CD4-positive, alpha-beta T cell treated with Interleukin-17A for 4 hours (primary cell): ENCODE data around the gene GTF2H4.
"Not testable (repeated sequence)": the region's sequence is repeated elsewhere in the genome, so short reads cannot be mapped to it uniquely, and the experiment has no call there.

Experiments used
- DNase-seq: peaks from one replicate; pipeline ENCODE4 v3.0.0-alpha.2; 2020; ENCODE audit warnings: mixed read lengths

GTF2H4 gene

DNA sequence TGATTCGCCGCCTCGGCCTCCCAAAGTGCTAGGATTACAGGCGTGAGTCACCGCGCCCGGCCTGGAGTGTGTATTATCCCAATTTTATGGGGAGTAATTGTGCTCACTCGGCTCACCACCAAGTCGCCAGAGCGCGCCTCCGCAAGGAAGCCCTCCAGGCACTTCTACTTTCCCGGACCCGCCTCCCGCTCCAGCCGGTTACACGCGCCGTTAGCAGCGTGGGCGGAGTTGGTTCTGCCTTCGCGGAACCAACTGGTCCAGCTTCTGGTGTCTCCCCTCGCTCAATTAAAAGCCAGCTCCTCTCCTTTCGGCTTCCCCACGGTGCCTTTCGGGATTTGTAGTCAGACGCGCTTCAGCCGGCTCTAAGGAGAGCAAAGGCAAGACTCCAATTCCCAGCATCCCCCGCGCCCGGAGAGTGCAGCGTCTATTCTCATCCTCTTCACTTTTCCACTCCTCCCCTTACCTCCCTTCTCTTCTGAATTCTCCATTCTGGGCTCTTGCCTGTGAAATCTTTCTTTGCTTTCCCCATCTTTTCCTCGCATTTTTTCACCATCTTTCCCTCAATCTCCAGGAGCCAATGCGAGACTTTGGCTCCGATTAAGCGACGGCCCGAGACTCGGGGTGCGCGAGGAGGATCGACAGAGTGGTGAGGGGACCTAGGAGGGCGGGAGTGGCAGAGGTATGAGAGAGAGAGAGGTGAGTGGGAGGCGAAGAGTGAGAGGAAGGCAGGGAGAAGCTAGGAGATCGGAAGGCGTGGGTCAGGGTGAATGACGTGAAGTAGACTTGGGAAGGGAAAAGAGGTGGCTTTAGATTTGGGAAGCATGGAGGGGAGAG lies at the start of gene GTF2H4:
GTF2H4 (plus strand) TSS at position 450 of the 834 bp plus-strand sequence.
- peak; percentile 95 for DNase-seq

DNA sequence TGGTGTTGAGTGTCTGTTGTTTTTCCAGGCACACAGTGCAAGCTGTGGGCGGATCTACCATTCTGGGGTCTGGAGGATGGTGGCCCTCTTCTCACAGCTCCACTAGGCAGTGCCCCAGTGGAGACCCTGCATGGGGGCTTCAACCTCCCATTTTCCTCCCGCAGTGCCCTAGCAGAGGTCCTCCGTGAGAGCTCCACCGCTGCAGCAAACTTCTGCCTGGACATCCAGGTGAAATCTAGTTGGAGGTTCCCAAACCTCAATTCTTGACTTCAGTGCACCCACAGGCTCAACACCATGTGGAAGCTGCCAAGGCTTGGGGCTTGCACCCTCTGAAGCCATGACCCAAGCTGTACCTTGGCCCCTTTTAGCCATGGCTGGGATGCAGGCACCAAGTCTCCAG lies 48.3 kb upstream of the GTF2H4 start:
- DNase-seq, result not testable (repeated sequence)

DNA sequence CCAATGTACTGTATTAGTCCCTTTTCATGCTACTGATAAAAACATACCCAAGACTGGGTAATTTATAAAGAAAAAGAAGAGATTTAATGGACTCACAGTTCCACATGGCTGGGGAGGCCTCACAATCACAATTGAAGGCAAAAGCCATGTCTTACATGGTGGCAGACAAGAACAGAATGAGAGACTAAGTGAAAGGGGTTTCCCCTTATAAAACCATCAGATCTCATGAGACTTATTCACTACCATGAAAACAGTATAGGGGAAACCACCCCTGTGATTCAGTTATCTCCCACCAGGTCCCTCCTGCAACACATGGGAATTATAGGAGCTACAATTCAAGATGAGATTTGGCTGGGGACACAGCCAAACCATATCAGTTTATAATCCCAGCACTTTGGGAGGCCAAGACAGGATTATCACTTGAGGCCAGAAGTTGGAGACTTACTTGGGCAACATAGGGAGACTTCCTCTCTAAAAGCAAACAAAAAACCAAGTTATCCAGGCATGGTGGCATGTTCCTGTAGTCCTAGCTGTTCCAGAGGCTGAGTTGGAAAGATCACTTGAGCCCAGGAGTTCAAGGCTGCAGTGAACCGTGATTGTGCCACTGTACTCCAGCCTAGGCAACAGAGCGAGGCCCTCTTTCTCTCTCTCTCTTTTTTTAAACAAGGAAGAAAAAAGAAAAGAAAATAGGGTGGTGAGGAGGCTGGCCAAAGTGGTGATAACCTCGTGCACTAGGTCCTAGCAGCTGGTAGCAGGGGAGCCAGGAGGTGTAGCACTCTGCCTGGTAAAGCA lies 46.6 kb upstream of the GTF2H4 start:
- DNase-seq, result no peak

DNA sequence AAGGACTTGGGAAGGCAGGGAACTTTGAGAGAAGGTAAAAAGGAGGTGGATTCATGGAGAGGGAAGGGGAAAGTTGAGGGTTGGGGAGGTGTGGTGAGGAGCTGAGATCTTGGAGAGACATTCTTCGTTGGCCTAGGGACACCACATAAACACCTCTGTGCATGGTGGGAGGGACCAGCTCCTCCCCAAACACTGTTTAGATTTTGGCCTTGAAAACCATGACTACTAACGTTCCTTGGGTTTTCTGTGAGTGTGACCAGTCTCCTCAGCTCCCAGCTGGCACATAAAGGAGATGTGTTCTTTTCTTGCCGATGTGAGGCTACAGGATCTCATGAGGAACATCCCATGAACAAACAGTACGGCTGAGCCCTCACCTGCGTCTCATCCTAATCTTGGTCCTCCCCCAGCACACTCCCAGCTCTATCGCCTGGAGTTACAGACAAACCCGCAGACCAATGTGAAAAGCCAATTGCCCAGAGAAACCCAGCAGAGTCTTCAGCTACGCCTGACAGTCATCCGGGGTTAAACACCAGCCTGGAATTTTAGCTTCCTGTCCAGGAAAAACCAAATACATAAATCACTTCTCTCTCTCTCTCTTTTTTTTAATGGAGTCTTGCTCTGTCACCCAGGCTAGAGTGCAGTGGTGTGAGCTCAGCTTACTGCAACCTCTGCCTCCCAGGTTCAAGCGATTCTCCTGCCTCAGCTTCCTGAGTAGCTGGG lies 45.7 kb upstream of the GTF2H4 start:
- no peak for DNase-seq

DNA sequence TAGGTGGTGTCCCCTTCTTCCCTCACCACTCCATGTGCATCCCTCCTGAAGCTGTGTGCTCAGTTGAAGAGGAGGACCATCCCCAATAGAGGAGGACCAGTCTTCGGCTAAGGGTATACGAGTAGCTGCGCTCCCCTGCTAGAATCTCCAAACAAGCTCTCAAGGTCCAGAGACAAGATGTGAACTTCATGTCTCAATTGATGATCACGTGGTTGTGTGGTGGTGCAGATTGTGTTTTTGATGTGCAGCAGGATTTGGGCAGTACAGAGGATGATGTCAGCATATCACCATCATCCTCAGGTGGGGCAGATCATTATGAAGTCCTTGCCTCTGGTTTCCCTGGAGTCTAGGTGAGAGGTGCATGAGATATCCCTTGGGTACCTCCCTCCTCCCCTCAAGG lies 43.7 kb upstream of the GTF2H4 start:
- DNase-seq, result no peak

DNA sequence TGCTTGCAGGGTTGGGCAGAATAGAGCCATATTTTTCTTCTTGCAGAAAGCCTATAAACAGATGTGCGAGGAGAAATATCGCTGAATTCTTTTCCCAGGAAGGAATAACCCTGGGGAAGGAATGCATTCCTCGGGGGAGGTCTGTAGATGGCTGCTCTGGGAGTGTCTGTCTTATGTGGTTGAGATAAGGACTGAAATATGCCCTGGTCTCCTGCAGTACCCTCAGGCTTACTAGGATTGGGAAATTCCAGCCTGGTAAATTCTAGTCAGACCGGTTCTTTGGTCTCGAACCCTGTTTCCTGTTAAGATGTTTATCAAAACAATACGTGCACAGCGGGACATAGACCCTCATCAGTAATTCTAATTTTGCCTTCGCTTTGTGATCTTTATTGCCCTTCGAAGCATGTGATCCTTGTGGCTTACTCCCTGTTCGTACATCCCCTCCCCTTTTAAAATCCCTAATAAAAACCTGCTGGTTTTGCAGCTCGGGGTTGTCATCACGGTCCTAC lies 38.7 kb upstream of the GTF2H4 start:
- not testable (repeated sequence) for DNase-seq

DNA sequence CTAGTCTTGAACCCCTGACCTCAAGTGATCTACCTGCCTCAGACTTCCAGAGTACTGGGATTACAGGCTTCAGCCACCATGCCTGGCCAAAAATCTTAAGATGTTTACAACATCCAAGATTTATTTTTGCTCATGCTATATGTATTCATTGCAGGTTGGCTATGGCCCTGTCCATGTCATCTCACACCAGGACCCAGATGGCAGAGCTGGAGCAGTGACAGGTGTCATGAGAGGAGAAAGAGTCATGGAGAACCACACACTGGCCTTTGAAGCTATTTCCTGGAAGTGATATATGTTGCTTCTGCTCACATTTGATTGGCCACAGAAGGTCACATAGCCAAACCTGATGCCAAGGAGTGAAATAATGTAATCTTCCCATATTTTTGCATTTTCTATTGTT lies 37.5 kb upstream of the GTF2H4 start:
- no peak for DNase-seq

DNA sequence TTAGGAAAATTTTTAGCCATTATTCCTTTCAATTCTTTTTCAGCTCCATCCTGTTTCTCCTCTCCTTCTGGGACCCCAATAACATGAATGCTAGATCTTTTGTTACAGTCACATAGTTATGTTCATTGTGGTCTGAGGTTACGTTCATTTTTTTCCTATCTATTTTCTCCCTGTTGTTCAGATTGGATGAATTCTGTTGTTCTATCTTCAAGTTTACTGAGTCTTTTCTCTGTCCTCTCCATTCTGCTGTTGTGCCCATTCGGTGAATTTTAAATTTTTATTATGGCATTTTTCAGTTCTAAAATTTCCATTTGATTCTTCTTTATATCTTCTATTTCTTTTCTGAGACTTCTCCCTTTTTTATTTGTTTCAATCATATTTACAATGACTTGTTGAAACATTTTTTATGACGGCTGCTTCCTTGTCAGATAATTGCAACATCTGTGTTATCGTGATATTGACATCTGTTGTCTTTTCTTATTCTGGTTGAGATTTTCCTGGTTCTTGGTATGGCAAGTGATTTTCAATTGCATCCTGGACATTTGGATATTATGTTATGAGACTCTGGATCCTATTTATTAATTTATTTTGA lies 36.3 kb upstream of the GTF2H4 start:
- DNase-seq, result no peak

DNA sequence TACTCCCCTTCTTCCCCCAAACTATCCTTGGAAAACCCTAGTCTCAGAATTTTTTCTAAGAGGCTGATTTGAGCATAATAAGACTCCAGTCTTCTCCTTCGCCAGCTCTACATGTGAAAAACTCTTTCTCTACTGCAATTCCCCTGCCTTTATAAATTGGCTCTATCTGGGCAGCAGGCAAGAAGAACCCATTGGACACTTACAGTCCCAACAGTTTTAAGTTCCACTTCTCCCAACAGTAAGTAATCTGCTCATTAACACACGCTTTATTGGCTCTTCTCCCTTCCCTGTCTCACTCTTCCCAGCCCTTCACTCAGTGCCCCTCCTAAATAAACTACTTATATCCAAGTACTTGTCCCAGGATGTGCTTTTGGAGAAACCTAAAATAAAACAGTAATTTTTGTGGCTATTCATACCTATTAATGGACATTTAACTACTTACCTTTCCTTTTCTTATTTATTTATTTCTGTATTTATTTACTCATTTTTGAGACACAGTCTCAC lies 34.8 kb upstream of the GTF2H4 start:
- DNase-seq, result no peak

DNA sequence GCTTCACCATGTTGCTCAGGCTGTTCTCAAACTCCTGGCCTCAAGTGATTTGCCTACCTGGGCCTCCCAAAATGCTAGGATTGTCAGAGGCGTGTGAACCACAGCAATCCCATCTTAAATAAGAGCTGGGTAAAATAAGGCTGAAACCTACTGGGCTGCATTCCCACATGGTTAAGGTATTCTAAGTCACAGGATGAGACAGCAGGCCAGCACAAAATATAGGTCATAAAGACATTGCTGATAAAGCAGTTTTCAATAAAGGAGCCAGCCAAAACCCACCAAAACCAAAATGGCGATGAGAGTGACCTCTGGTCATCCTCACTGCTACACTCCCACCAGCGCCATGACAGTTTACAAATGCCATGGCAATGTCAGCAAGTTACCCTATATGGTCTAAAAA lies 34.2 kb upstream of the GTF2H4 start:
- not testable (repeated sequence) for DNase-seq

DNA sequence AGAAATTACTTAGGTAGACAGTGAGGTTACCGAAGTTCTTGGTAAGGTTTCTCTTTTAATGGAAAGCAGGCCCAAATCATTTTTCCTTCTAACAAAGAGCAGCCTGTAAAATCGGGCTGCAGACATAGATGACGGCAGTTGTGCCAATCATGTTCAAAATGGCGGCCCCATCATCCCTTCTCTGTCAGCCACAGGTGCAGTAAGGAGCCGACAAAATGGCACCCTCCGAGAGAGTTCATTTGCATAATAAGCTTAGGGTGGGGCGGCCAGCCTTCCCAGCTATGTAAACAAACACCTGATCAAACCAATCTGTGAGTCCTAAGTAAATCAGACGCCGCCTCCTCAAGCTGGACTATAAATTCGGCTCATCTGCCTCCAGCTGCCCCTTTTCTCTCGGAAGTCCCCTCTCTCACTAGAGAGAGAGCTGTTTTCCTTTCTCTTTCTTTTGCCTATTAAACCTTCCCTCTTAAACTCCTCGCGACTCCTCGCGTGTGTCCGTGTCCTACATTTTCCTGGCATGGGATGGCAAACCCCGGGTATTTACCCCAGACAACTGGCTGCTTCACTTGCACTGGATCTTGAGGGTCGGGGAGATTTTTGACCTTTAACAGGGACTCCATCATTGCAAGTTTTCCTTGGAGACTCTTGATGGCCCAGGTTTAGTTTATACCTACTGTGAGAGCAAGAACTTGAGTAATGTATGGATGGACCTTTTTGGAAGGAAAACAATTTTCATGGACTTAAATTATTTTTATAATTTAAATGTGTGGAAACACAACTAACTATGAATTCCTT lies 32.6 kb upstream of the GTF2H4 start:
- DNase-seq, result no peak

DNA sequence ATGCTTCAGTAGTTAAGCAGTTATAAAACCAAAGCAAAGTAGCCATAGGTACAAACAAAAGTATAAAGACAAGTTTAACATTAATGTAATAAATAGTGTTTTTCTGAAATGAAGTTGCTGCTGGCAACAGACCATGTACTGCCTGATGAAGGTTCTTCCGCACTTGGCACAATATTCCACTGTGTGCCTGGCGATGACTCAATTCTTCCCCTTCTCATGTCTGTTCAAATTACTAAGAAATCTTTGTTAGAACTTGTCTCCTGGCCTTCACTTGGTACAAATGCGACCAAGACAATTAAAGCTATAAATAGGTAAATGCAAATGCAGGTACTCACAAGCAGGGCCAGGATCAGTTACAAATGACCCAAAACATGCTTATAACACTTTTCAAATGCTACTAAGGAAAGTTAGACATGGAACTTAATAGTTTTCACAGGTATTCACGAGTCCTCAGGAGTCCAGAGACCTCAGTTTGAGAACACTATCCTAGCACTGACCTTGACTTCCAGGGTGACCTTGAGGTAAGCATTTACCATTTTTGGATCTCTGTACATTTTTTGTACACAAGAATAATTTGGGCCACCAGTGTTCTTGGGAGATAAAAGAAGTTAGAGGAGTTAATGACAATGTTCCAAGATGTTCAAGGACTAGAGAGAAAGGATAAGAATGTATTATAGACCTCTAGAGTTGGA lies 31.8 kb upstream of the GTF2H4 start:
- DNase-seq, result no peak

DNA sequence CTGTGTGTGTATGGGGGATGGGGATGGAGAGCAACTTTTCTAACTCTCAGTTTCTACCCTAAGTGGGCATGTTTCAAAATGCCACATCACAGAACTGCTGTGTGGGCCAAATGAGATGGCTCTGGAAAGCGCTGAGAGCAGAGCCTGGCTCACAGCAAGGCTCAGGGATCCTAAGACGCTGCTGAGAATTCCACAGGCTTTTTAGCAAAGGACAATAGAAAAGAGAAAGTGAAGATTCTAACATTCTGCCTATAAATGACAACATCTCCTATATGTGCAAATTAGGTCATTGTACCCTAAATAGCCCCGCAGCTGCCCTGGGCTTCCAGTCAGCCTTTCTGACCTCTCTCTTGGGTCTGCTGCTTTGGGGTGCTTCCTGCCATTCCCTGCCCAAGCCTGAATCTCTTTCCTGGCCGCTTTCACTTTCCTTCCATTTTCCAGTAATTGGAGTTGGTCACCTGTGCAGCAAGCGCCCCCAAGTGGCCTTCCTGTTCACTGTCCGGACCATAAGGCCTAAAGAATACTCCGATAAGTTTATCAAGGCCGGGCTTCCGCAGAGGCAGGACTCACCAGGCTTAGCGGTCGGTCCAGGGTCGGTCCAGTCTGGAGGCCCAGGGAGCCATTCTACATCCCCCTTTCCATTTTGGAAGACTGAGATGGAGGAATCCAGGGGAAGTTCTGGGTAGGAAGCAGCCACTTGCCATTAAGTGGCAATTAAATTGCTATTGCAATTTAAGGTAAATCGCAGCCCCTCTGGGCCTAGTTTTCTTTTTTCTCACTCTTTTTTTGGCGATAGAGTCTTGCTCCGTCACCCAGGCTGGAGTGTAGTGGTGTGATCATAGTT lies 30.4 kb upstream of the GTF2H4 start:
- peak; percentile 87 for DNase-seq

DNA sequence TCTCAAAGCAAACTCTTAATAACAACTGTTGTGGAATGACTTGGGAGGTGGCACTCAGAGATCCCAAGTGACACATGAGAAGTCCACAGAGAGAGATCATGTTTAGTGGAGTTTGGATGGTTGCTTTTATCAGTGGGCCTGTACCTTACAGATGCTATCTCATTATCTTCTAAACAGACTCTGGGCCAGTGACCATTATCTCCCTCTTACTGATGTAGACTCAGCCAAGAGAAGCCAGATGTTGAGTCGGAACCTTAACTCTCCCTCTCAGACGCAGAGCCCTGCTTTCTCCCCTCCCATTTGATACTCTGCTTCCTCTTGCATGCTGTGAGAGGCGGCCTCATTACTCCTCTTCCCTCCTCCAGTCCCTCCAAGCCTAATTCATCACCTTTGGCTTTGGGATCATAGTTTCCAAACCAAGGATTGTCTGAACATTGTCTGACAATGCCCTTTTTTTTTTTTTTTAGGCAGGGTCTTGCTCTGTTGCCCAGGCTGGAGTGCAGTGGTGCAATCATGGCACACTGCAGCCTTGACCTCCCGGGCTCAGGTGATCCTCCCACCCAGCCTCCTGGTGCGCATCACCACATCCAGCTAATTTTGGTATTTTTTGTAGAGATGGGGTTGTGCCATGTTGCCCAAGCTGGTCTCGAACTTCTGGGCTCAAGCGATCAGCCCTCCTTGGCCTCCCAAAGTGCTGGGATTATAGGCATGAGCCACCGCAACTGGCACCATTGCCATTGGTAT lies 28.2 kb upstream of the GTF2H4 start:
- no peak for DNase-seq

DNA sequence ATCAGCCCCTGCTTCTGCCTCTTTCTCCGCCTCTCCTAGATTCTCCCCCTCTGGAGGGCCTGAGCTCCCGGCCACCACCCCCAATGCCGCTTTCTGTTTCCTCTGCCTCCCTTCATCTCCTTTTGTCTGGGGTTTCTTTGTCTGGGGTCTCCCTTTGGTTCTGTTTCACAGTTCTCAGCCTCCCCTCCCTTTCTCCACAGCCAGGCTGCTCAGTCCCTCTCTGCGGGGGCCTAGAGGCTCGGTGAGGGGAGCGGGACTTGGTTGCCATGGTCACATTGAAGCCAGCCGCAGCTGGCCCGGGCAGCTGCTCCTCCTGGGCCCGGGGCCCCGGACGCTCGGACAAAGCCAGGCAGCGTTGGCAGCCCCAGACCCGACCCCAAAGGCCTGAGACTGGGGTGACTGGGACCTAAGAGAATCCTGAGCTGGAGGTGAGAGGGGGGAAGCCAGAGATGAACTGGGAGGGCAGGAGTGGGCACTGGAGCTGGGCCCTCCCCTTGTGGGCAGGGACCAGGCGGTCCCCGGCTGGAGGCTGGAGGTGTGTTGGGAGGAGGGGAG lies 27.2 kb upstream of the GTF2H4 start:
- no peak for DNase-seq

DNA sequence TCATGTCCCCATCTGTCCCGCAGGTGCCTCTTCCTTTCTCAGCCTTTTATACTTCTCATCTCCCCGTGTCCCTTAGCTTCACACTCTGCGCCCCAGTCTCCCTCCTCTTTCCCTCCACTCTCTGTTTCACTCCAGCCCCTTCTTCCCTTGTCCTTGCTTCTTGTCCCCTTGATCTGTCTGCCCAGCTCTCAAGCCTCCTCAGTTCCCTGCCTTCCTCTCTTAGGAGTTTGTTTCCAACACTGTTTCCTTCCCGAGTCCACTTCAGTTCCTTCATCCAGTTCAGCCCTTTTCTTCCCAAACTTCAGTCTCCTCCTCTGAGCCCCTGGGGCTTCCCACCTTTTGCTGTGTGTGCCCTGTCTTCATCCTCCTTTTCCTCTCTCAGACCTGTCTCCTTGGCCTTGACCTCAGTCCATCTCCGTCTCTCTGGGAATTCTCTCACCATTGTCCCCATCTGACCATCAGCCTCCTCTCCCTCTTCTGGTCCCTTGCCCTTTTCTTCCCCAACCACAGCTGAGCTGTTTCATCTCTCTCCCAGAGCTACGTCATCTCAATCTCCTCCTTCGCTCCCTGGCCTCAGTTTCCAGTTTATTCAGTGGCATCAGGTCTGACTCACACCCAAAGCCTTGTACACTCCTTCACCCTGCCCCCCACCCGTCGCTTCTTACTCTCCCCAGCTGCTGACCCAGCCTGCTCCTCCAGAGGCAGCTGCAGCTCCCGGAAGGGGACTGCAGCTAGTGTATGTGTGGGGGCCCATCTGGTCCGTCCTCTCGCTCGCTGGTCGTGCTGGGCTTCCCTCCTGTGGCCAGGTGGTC lies 26.4 kb upstream of the GTF2H4 start:
- DNase-seq, result no peak

DNA sequence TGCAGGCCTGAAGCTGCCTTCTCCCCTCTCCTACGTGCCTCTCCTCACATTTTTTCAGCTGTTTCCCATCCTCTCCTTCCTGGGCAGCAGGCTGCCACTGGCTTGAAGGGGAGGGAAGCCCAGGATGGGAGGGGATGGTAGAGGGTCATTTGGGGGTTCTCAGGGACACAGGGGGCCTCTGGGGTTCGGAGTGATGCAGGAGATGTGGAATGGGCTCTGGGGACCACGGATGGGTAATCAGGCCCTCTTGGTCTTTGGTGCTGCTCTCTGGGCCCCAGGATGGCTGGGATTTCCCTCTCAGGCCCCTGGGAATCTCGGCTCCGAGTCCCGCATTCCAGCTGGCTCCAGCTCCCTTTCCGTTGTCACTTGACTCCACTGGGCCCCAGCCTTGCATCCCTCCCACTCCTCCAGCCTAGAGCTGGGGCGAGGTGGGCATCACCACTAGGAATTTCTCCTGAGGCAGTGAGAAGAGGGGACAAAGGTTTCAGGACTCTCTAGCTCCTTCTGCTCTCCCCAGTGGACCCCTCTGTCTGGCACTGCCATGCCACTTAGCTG lies 25.7 kb upstream of the GTF2H4 start:
- DNase-seq, result no peak
